Measurements from ENCODE around the gene PITRM1. TPM values are rescaled to one million over a fixed set of nuclear protein-coding genes. Genes with fewer than 3 reads are reported as not detected.

PITRM1 gene
- total and polyA plus RNA-seq, 2 donors = 46.6 to 61.2 TPM

DNA sequence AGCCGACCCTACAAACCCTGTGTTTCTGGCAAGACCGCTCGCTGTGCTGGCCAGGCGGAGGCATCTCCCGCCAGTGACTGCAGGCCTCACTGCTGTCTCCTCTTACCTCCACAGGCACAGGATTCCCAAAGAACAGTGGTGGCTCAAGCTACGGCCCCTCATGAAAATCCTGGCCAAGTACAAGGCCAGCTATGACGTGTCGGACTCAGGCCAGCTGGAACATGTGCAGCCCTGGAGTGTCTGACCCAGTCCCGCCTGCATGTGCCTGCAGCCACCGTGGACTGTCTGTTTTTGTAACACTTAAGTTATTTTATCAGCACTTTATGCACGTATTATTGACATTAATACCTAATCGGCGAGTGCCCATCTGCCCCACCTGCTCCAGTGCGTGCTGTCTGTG, 36.2 kb downstream of the PITRM1 start:
- 39% methylated on average over 14 of the region's 14 CpGs for WGBS
- no peak for DNase-seq (ENCODE audit: extremely low spot score)
- Histone ChIP-seq H3K4me3 (ENCODE audit: low read depth, low read length) (no peak overlapping the region), H3K27ac (ENCODE audit: low read depth) (no peak overlapping the region), H3K36me3 (ENCODE audit: insufficient read depth) (peaks cover 8% of the 10 kb centered on the region), H3K4me1 (ENCODE audit: insufficient read depth) (no peaks in the 10 kb centered on the region)

- 83% methylated on average over 3 of the region's 3 CpGs for WGBS
Observed at GRCh38 chr10:3135006-3135405, 37.6 kb downstream of the PITRM1 start.

GRCh38 chr10:3133948-3134347, 38.6 kb downstream of the PITRM1 start:
- Histone ChIP-seq H3K4me1 (ENCODE audit: insufficient read depth) (no peaks in the 10 kb centered on the region), H3K36me3 (ENCODE audit: insufficient read depth) (peaks cover 8% of the 10 kb centered on the region), H3K27ac (ENCODE audit: low read depth) (no peak overlapping the region), H3K4me3 (ENCODE audit: low read depth, low read length) (no peak overlapping the region)
- 86% methylated on average over 5 of the region's 5 CpGs for WGBS
- DNase-seq (ENCODE audit: extremely low spot score) = no peak

More at GRCh38 chr10:3135006-3135405, 37.6 kb downstream of the PITRM1 start:
- no peak for DNase-seq (ENCODE audit: extremely low spot score)
- H3K36me3 ChIP-seq (ENCODE audit: insufficient read depth) = peaks cover 8% of the 10 kb centered on the region
- H3K4me3 ChIP-seq (ENCODE audit: low read depth, low read length) = no peak overlapping the region
- no peak overlapping the region for H3K27ac ChIP-seq (ENCODE audit: low read depth)
- no peaks in the 10 kb centered on the region for H3K4me1 ChIP-seq (ENCODE audit: insufficient read depth)

- Histone ChIP-seq H3K4me1 (ENCODE audit: insufficient read depth) (no peaks in the 10 kb centered on the region), H3K4me3 (ENCODE audit: low read depth, low read length) (no peak overlapping the region), H3K36me3 (ENCODE audit: insufficient read depth) (peaks cover 1% of the 10 kb centered on the region), H3K27ac (ENCODE audit: low read depth) (no peak overlapping the region)
- 91% methylated on average over 22 of the region's 22 CpGs for WGBS
- no peak for DNase-seq (ENCODE audit: extremely low spot score)
Observed at GRCh38 chr10:3132036-3133025, 40.3 kb downstream of the PITRM1 start.

DNA sequence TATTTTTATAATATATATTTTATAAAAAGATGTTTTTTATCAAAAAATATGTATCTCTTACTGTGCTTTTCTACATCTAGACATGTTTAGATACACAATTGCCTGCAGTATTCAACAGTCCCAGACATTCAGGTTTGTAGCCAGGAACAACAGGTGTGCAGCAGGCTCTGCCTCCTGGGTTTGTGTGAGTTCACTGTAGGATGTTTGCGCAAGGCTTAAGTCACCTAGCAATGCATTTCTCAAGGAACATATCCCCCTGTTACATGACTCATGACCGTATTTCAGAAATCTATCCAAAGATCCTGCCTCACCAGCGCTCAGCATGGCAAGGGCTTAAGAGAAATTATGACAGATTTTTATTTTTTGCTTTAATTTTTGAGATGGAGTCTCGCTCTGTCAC, 41.5 kb downstream of the PITRM1 start:
- no peak for DNase-seq (ENCODE audit: extremely low spot score)
- no peak overlapping the region for H3K27ac ChIP-seq (ENCODE audit: low read depth)
- peaks cover 1% of the 10 kb centered on the region for H3K36me3 ChIP-seq (ENCODE audit: insufficient read depth)

DNA sequence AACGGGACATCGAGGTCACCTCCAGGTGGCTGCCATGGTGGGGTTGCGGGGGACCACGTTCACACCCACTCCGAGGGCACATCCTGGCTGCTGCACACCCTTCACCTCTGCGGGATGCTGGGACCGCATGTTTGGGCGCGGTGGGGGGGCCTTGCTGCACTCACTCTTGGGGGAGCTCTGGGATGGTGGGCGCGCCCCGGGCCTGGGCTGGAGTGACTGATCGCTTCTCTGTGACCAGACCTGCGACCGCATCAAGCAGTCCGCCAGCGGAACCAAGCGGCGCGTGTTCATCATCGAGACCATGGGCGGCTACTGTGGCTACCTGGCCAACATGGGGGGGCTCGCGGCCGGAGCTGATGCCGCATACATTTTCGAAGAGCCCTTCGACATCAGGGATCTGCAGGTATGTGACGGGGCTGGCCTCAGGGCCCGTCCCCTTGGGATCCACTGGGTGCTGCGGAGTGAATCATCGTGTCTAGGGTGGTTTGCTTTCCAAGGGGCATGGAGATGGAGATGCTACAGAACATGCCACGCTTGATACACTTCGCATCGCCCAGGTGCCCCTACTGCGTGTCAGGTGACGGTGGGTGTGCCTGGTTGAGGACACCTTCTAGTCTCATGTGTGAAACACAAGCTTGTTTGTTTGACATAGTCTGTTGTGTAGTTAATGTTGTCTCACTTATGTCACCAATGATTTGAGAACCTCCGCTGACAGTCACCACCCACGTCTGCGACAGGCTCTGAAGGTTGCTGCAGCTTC, 42.8 kb downstream of the PITRM1 start:
- Histone ChIP-seq H3K27ac (ENCODE audit: low read depth) (no peak overlapping the region), H3K36me3 (ENCODE audit: insufficient read depth) (peaks cover 1% of the 10 kb centered on the region), H3K4me3 (ENCODE audit: low read depth, low read length) (no peak overlapping the region), H3K4me1 (ENCODE audit: insufficient read depth) (no peaks in the 10 kb centered on the region)
- WGBS = 96% methylated on average over 40 of the region's 40 CpGs
- no peak for DNase-seq (ENCODE audit: extremely low spot score)

More for the DNA sequence above, 41.5 kb downstream of the PITRM1 start:
- Histone ChIP-seq H3K4me3 (ENCODE audit: low read depth, low read length) (no peak overlapping the region), H3K4me1 (ENCODE audit: insufficient read depth) (no peaks in the 10 kb centered on the region)
- 87% methylated on average over 4 of the region's 4 CpGs for WGBS

DNA sequence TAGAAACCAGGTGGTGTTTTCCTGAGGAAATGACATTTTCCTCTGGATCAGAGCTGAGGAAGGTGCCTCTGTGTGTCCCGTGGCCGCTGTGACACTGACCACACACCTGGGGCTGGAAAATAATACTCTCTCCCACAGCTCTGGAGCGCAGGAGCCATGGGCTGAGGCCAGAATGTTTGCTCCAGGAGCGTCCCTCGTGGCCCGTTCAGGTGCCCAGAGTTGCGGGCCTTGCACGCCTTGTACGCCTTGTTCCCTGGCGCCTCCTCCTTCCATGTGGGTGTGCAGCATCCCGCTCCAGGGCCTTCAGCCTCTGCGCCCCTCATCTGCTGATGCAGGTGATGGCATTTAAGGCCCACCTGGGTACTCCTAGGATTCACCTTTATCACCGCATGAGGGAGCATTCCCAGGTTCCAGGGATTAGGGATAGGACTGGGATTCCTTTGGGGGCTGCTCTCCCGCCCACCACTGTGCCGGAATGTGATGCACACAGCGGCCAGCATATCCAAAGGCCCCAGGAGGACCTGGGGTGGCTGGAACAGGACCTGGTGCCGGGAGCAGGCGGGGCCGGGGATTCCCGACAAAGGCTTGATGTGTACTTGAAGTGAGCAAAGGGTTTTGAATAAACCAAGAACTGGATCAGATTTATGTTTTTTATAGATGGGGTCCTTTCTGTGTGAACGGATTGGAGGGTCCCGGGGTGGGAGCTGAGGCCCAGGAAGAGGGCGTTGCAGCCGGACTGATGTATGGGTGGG, 44.0 kb downstream of the PITRM1 start:
- no peaks in the 10 kb centered on the region for H3K4me1 ChIP-seq (ENCODE audit: insufficient read depth)
- H3K4me3 ChIP-seq (ENCODE audit: low read depth, low read length) = no peak overlapping the region
- no peak overlapping the region for H3K27ac ChIP-seq (ENCODE audit: low read depth)
- no peak for DNase-seq (ENCODE audit: extremely low spot score)
- H3K36me3 ChIP-seq (ENCODE audit: insufficient read depth) = no peaks in the 10 kb centered on the region
- WGBS = 95% methylated on average over 24 of the region's 24 CpGs

DNA sequence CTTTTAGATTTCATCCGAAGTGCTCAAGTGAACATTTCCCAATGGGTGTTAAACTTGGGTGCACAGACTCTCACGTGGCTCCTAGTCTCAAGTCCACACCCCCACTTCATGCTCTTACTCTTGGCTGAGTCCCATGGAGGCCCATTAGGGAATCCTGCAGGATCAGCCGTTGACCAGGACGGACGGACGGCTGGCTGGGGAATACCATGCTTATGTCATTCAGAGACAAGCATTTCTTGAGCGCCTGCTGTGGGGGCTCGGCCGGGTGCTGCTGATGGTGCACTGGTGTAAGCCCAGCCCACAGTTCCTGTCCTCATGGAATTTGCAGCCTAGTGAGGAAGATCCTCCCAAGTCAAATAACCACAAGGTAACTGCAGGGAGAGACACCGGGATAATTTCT, 44.7 kb downstream of the PITRM1 start:
- WGBS = 87% methylated on average over 10 of the region's 10 CpGs
- no peak for DNase-seq (ENCODE audit: extremely low spot score)
- no peaks in the 10 kb centered on the region for H3K4me1 ChIP-seq (ENCODE audit: insufficient read depth)
- no peaks in the 10 kb centered on the region for H3K36me3 ChIP-seq (ENCODE audit: insufficient read depth)
- no peak overlapping the region for H3K4me3 ChIP-seq (ENCODE audit: low read depth, low read length)
- no peak overlapping the region for H3K27ac ChIP-seq (ENCODE audit: low read depth)

DNA sequence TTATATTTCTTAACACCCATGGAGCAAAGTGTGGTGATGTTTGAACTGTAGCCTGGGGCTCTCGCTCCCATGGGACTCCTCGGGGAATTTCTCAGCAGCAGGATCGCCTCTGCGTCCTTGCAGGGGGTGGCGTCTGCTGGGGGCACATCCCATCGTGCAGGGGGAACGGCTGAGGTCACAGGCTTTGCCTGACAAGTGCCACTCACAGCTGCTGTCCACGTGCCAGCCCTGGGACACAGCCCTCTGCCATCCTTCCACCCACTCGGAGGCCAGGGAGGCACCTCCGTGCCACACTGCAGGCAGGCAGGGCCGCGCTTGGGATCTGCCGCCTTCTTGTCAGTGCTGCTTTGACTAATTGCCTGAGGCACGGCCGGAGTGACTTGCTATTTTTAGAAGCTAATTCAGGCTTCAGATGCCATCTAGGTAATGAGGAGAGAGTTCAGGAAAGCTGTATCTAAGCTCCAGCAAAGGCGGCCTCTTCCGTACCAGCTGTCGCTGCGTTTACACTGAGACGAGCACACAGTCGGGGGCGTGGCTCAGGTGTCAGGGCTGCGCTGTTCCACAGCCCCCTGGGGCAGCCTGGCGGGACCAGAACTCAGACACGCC, 45.7 kb downstream of the PITRM1 start:
- DNase-seq (ENCODE audit: extremely low spot score) = no peak
- 70% methylated on average over 25 of the region's 25 CpGs for WGBS
- Histone ChIP-seq H3K36me3 (ENCODE audit: insufficient read depth) (no peaks in the 10 kb centered on the region), H3K4me1 (ENCODE audit: insufficient read depth) (no peaks in the 10 kb centered on the region), H3K27ac (ENCODE audit: low read depth) (no peak overlapping the region), H3K4me3 (ENCODE audit: low read depth, low read length) (no peak overlapping the region)

DNA sequence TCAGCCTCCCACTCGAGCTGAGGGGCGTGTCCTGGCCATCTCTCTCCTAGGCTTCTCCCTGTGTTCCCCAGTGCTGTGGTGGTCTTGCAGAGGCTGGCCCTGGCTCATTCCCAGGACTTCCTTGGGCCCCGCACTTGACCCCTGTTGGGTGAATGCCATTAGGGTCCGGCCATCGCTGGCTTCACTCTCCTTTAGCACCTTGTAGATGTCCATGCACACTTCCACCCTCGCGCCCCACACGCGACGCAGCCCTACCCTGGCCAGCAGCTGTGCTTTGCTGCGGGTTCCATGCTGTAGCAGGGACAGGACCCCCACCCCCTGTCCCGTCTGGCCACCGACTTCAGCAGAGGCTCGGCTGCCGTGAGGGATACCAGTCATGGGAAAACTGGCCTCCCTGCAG, 46.3 kb downstream of the PITRM1 start:
- no peak for DNase-seq (ENCODE audit: extremely low spot score)
- WGBS = 84% methylated on average over 15 of the region's 15 CpGs
- H3K4me1 ChIP-seq (ENCODE audit: insufficient read depth) = no peaks in the 10 kb centered on the region
- H3K36me3 ChIP-seq (ENCODE audit: insufficient read depth) = no peaks in the 10 kb centered on the region
- H3K27ac ChIP-seq (ENCODE audit: low read depth) = no peak overlapping the region
- no peak overlapping the region for H3K4me3 ChIP-seq (ENCODE audit: low read depth, low read length)

DNA sequence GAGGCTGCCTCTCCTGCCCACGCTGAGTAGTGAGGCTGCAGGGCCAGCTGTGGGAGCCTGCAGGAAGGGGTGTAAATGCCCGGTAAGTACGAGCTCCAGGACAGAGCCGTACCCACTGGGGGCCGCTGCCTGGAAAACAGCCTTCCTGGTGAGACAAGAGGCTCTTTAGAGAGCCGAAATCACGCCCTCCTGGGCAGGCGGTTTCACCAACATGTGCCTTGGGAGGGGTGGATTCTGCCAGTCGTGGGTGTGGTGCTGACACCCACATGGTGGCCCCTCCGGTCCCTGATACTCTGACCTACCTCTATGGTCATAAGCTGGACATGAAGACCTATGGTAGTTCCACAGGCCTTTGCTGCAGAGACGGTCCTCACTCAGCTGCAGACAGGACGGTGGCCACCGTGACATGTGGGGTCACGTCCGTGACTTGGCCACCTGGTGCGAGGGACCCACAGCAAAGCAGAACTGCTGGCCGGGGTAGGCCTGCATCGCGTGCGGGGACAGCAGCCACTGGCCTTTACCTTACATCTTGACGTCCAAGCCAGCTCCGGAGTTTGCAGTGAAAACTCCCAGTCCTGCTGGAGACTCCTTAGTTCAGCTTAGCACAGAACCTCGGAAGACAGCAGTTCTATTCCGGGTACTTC, 46.9 kb downstream of the PITRM1 start:
- Histone ChIP-seq H3K27ac (ENCODE audit: low read depth) (no peak overlapping the region), H3K4me1 (ENCODE audit: insufficient read depth) (no peaks in the 10 kb centered on the region), H3K4me3 (ENCODE audit: low read depth, low read length) (no peak overlapping the region), H3K36me3 (ENCODE audit: insufficient read depth) (no peaks in the 10 kb centered on the region)
- DNase-seq (ENCODE audit: extremely low spot score) = no peak
- 91% methylated on average over 24 of the region's 24 CpGs for WGBS

DNA sequence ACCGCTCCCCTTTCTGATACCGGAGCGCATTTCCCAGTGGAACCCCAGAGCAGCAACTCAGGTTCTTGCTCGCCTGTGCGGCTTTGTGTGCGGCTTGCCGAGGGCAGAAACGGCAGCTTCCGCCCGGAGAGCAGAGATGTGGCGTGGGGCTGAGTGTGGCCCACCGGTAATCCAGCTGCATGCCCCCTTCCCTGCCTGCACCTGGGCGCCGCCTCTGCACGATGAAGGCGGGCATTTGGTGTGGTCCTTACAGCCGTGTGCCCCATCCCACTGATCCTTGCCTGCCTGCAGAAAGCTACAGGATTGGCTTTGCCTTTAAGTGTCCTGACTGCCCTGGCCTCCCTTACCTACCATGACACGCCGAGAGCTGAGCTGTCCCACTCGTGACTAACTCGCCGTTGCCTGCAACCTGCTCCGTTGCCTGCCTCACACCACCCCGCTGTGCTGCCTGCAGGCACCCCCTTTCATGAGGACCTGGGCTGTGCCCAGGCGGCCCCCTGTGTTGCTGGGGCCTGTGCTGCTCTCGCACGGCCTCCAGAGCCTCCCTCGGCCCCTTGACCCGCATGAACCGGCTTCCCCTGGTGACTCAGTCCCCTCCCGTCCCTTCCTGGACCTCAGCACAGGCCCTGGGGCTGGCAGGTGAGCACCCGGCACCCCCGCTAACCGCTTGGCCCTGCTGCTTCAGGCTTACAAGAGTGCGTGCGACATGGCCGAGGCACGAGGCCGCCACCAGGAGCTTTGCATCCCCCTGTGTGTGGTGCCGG, 48.0 kb downstream of the PITRM1 start:
- 94% methylated on average over 40 of the region's 40 CpGs for WGBS
- DNase-seq (ENCODE audit: extremely low spot score) = no peak
- Histone ChIP-seq H3K36me3 (ENCODE audit: insufficient read depth) (no peaks in the 10 kb centered on the region), H3K27ac (ENCODE audit: low read depth) (no peak overlapping the region), H3K4me3 (ENCODE audit: low read depth, low read length) (no peak overlapping the region), H3K4me1 (ENCODE audit: insufficient read depth) (no peaks in the 10 kb centered on the region)
